Suppressor macrophage (primary cell): ENCODE measurements around the gene EFNB1.

Source experiments
- DNase-seq, 4 experiments: peaks; one replicate each; pipeline ENCODE4 v3.0.0-alpha.2; 2020 to 2022

Gene EFNB1

GRCh38 chrX:68844581-68844980 lies 15.8 kb downstream of the EFNB1 start:
- no peak for DNase-seq

- DNase-seq: no peak
Observed at GRCh38 chrX:68846536-68846935, 17.7 kb downstream of the EFNB1 start.

GRCh38 chrX:68847172-68847571 lies 18.4 kb downstream of the EFNB1 start:
- no peak for DNase-seq

- DNase-seq: no peak
Observed at GRCh38 chrX:68848189-68848940, 19.5 kb downstream of the EFNB1 start.

- DNase-seq: no peak
Observed at GRCh38 chrX:68851082-68851481, 22.3 kb downstream of the EFNB1 start.

- DNase-seq: no peak
Observed at GRCh38 chrX:68852046-68852445, 23.2 kb downstream of the EFNB1 start.

GRCh38 chrX:68853665-68854251 lies 24.9 kb downstream of the EFNB1 start:
- DNase-seq: no peak

GRCh38 chrX:68865300-68865699 lies 36.5 kb downstream of the EFNB1 start:
- peak; percentile 53 to 73 (median 70) for DNase-seq

GRCh38 chrX:68865926-68866325 lies 37.1 kb downstream of the EFNB1 start:
- DNase-seq: no peak

GRCh38 chrX:68867458-68868112 lies 38.8 kb downstream of the EFNB1 start:
- peak; percentile 27 to 64 (median 56) for DNase-seq

GRCh38 chrX:68868316-68868715 lies 39.5 kb downstream of the EFNB1 start:
- peak; percentile 8 to 34 (median 26) for DNase-seq

- DNase-seq: no peak
Observed at GRCh38 chrX:68868902-68869800, 40.3 kb downstream of the EFNB1 start.

GRCh38 chrX:68870357-68870756 lies 41.5 kb downstream of the EFNB1 start:
- no peak for DNase-seq

GRCh38 chrX:68872171-68872570 lies 43.4 kb downstream of the EFNB1 start:
- no peak for DNase-seq

GRCh38 chrX:68874076-68874475 lies 45.3 kb downstream of the EFNB1 start:
- no peak for DNase-seq

GRCh38 chrX:68876731-68877130 lies 47.9 kb downstream of the EFNB1 start:
- no peak for DNase-seq

GRCh38 chrX:68877606-68878005 lies 48.8 kb downstream of the EFNB1 start:
- no peak for DNase-seq

GRCh38 chrX:68878977-68879645 lies 50.3 kb downstream of the EFNB1 start:
- no peak for DNase-seq

- DNase-seq: no peak
Observed at GRCh38 chrX:68880846-68881552, 52.2 kb downstream of the EFNB1 start.

GRCh38 chrX:68881911-68882310 lies 53.1 kb downstream of the EFNB1 start:
- no peak for DNase-seq

- DNase-seq: no peak
Observed at GRCh38 chrX:68883800-68884199, 55.0 kb downstream of the EFNB1 start.

- peak; percentile 17 to 62 (median 56) for DNase-seq
Observed at GRCh38 chrX:68889249-68889648, 60.4 kb downstream of the EFNB1 start.
